CD4-positive, alpha-beta memory T cell (primary cell): ENCODE measurements around the gene SIDT1. TPM values are rescaled to one million over a fixed set of nuclear protein-coding genes. Genes with fewer than 3 reads are reported as not detected.

Source experiments
- CTCF ChIA-PET: fragments of 350-600 bp; sonication (Branson Sonifier 250); formaldehyde crosslinking; loops from one replicate; lab custom pipeline; 2021; ENCODE audit warnings: inconsistent platforms; ENCODE audit not compliant: partially characterized antibody; lab: Charles Lee
- POLR2A ChIA-PET: fragments of 350-600 bp; sonication (Branson Sonifier 250); formaldehyde crosslinking; loops from one replicate; lab custom pipeline; 2021; ENCODE audit not compliant: partially characterized antibody; lab: Charles Lee
- DNase-seq, 5 donors: peaks; one replicate each; pipeline versions ENCODE4 v3.0.0 to v3.0.0-alpha.2; 2020 to 2022; ENCODE audit warnings: mixed read lengths in 1 of 5
- H3K27ac ChIP-seq: one replicate; pipeline ENCODE4 v1.7.0; 2013; ENCODE audit warnings: low read depth, low read length
- H3K27me3 ChIP-seq: 2 replicates; pipeline ENCODE4 v1.7.0; 2013; ENCODE audit warnings: mild to moderate bottlenecking, low read length, moderate library complexity; ENCODE audit not compliant: insufficient read depth
- H3K36me3 ChIP-seq: 2 replicates; pipeline ENCODE4 v1.7.0; 2013; ENCODE audit warnings: mild to moderate bottlenecking, low read length, moderate library complexity; ENCODE audit not compliant: insufficient read depth
- H3K4me1 ChIP-seq: 2 replicates; pipeline ENCODE4 v1.7.0; 2013; ENCODE audit warnings: mild to moderate bottlenecking, low read length, moderate library complexity; ENCODE audit not compliant: insufficient read depth
- H3K4me3 ChIP-seq, 2 donors: one replicate each; pipeline ENCODE4 v1.7.0; 2013; ENCODE audit warnings: low read length in 2 of 2, mild to moderate bottlenecking in 1 of 2
- H3K9me3 ChIP-seq, 2 donors: one replicate each; pipeline ENCODE4 v1.7.0; 2013; ENCODE audit warnings: low read length in 2 of 2, control low read depth in 1 of 2; ENCODE audit not compliant: control insufficient read depth in 1 of 2
- H3K27ac Mint-ChIP-seq, 7 donors: one replicate each; pipeline ENCODE4 v1.8.0; 2020 to 2021; ENCODE audit warnings: mixed read lengths in 7 of 7, mild to moderate bottlenecking in 6 of 7, inconsistent platforms in 3 of 7, moderate library complexity in 3 of 7
- H3K27me3 Mint-ChIP-seq, 2 donors: one replicate each; pipeline ENCODE4 v1.8.0; 2020 to 2021; ENCODE audit warnings: mixed read lengths in 2 of 2
- H3K36me3 Mint-ChIP-seq, 2 donors: one replicate each; pipeline ENCODE4 v1.8.0; 2020 to 2021; ENCODE audit warnings: mixed read lengths in 2 of 2, inconsistent platforms in 1 of 2, mild to moderate bottlenecking in 1 of 2
- H3K4me1 Mint-ChIP-seq, 4 donors: one replicate each; pipeline ENCODE4 v1.8.0; 2020 to 2021; ENCODE audit warnings: mixed read lengths in 4 of 4, mild to moderate bottlenecking in 1 of 4
- H3K4me3 Mint-ChIP-seq, 8 donors: one replicate each; pipeline ENCODE4 v1.8.0; 2020 to 2021; ENCODE audit warnings: mixed read lengths in 8 of 8, mild to moderate bottlenecking in 7 of 8, moderate library complexity in 6 of 8, inconsistent platforms in 3 of 8
- H3K9me3 Mint-ChIP-seq, 8 donors: one replicate each; pipeline ENCODE4 v1.8.0; 2020 to 2021; ENCODE audit warnings: mixed read lengths in 8 of 8, mild to moderate bottlenecking in 5 of 8, inconsistent platforms in 3 of 8, moderate library complexity in 1 of 8
- intact Hi-C: fragments of 100-400 bp; cut with micrococcal nuclease; formaldehyde crosslinking; loops from one replicate; pipeline ENCODE4 v1.15.1; 2023
- polyA plus RNA-seq, 2 donors: library from polyadenylated mRNA; unstranded; fragments of 300-500 nt; fragmentation: Illumina TruSeq; gene quantifications; one replicate each; pipeline ENCODE4 v1.2.3, GENCODE V29; 2021
- total RNA-seq, 2 experiments: library from RNA; stranded (reverse); gene quantifications; one replicate each; pipeline ENCODE4 v1.2.3, GENCODE V29; 2021

SIDT1 gene
- total and polyA plus RNA-seq, 4 experiments from 2014 or later = 12.1 to 56.1 (median 39.2) TPM

GRCh38 chr3:113660458-113660857, 128.1 kb downstream of the SIDT1 start:
- intact Hi-C loops = no loop called here
- ChIA-PET CTCF (no interaction called here), POLR2A (no interaction called here)
- H3K36me3 Mint-ChIP-seq = peaks cover 87 to 88% of the 10 kb centered on the region in 2 donors
- H3K36me3 ChIP-seq = peaks cover 17% of the 10 kb centered on the region
- no peak for DNase-seq
- H3K4me1 ChIP-seq = no peaks in the 10 kb centered on the region
- H3K4me3 ChIP-seq = no peak overlapping the region
- H3K27me3 ChIP-seq = no peaks in the 10 kb centered on the region
- H3K9me3 Mint-ChIP-seq = peaks cover 0 to 9% (median 0%) of the 10 kb centered on the region in 8 donors
- no peak overlapping the region for H3K27ac ChIP-seq
- no peak overlapping the region for H3K4me3 Mint-ChIP-seq
- no peaks in the 10 kb centered on the region for H3K27me3 Mint-ChIP-seq
- peak overlapping the region in 1 of 7 donors; percentile 65 for H3K27ac Mint-ChIP-seq
- H3K9me3 ChIP-seq = no peaks in the 10 kb centered on the region
- peaks cover 2 to 9% (median 6%) of the 10 kb centered on the region in 4 donors for H3K4me1 Mint-ChIP-seq

- no peaks in the 10 kb centered on the region for H3K9me3 ChIP-seq
- ChIA-PET POLR2A (no interaction called here), CTCF (interaction anchor here (0.9 kb wide), 1 partner anchor 11 kb away, joined by 3 read pairs; no protein-coding TSS in a partner anchor)
- Mint-ChIP-seq H3K9me3 (peaks cover 0 to 9% (median 0%) of the 10 kb centered on the region in 8 donors), H3K4me1 (peaks cover 2 to 9% (median 6%) of the 10 kb centered on the region in 4 donors), H3K27me3 (no peaks in the 10 kb centered on the region), H3K36me3 (peaks cover 84 to 85% of the 10 kb centered on the region in 2 donors), H3K4me3 (no peak overlapping the region), H3K27ac (peak overlapping the region in 1 of 7 donors; percentile 65)
- no peaks in the 10 kb centered on the region for H3K27me3 ChIP-seq
- intact Hi-C loops = no loop called here
- H3K27ac ChIP-seq = no peak overlapping the region
- H3K4me3 ChIP-seq = no peak overlapping the region
- H3K4me1 ChIP-seq = no peaks in the 10 kb centered on the region
- H3K36me3 ChIP-seq = peaks cover 17% of the 10 kb centered on the region
- no peak for DNase-seq
Observed at GRCh38 chr3:113660896-113661295, 128.5 kb downstream of the SIDT1 start.

- Histone ChIP-seq H3K27ac (no peak overlapping the region), H3K9me3 (no peaks in the 10 kb centered on the region), H3K36me3 (peaks cover 17% of the 10 kb centered on the region), H3K4me1 (peaks cover 6% of the 10 kb centered on the region), H3K27me3 (no peaks in the 10 kb centered on the region), H3K4me3 (no peak overlapping the region)
- peaks cover 2 to 12% (median 8%) of the 10 kb centered on the region in 4 donors for H3K4me1 Mint-ChIP-seq
- no peaks in the 10 kb centered on the region for H3K27me3 Mint-ChIP-seq
- peaks cover 0 to 4% (median 0%) of the 10 kb centered on the region in 8 donors for H3K9me3 Mint-ChIP-seq
- ChIA-PET POLR2A (no interaction called here), CTCF (interaction anchor here (1.0 to 1.5 kb wide), 2 partner anchors 85 to 181 kb away, joined by 3 read pairs; no protein-coding TSS in a partner anchor)
- H3K36me3 Mint-ChIP-seq = peaks cover 71 to 74% of the 10 kb centered on the region in 2 donors
- intact Hi-C loops = no loop called here
- DNase-seq = no peak
- H3K27ac Mint-ChIP-seq = no peak overlapping the region
- H3K4me3 Mint-ChIP-seq = no peak overlapping the region
Observed at GRCh38 chr3:113662824-113663223, 130.5 kb downstream of the SIDT1 start.

GRCh38 chr3:113663324-113663750, 131.0 kb downstream of the SIDT1 start:
- no peaks in the 10 kb centered on the region for H3K27me3 Mint-ChIP-seq
- H3K27me3 ChIP-seq = no peaks in the 10 kb centered on the region
- H3K4me3 Mint-ChIP-seq = no peak overlapping the region
- ChIA-PET CTCF (no interaction called here), POLR2A (no interaction called here)
- no peak overlapping the region for H3K27ac Mint-ChIP-seq
- intact Hi-C loops = no loop called here
- no peak for DNase-seq
- H3K4me1 Mint-ChIP-seq = peaks cover 3 to 17% (median 11%) of the 10 kb centered on the region in 4 donors
- peaks cover 67 to 70% of the 10 kb centered on the region in 2 donors for H3K36me3 Mint-ChIP-seq
- peaks cover 0 to 4% (median 0%) of the 10 kb centered on the region in 8 donors for H3K9me3 Mint-ChIP-seq
- H3K27ac ChIP-seq = no peak overlapping the region
- no peaks in the 10 kb centered on the region for H3K9me3 ChIP-seq
- peaks cover 17% of the 10 kb centered on the region for H3K36me3 ChIP-seq
- no peak overlapping the region for H3K4me3 ChIP-seq
- H3K4me1 ChIP-seq = peaks cover 10% of the 10 kb centered on the region

GRCh38 chr3:113663761-113664160, 131.4 kb downstream of the SIDT1 start:
- H3K9me3 ChIP-seq = no peaks in the 10 kb centered on the region
- CTCF ChIA-PET = interaction anchor here (1.2 kb wide), 1 partner anchor 10 kb away, joined by 5 read pairs; no protein-coding TSS in a partner anchor
- Mint-ChIP-seq H3K27me3 (no peaks in the 10 kb centered on the region), H3K27ac (no peak overlapping the region), H3K9me3 (peaks cover 0 to 4% (median 0%) of the 10 kb centered on the region in 8 donors), H3K36me3 (peaks cover 67 to 70% of the 10 kb centered on the region in 2 donors), H3K4me1 (peaks cover 3 to 21% (median 14%) of the 10 kb centered on the region in 4 donors), H3K4me3 (no peak overlapping the region)
- no peak overlapping the region for H3K27ac ChIP-seq
- DNase-seq = no peak
- H3K4me3 ChIP-seq = no peak overlapping the region
- no peaks in the 10 kb centered on the region for H3K27me3 ChIP-seq
- intact Hi-C loops = no loop called here
- POLR2A ChIA-PET = no interaction called here
- H3K4me1 ChIP-seq = peaks cover 10% of the 10 kb centered on the region
- H3K36me3 ChIP-seq = peaks cover 17% of the 10 kb centered on the region

GRCh38 chr3:113664523-113665094, 132.3 kb downstream of the SIDT1 start:
- H3K4me1 Mint-ChIP-seq = peaks cover 3 to 24% (median 20%) of the 10 kb centered on the region in 4 donors
- peaks cover 67 to 70% of the 10 kb centered on the region in 2 donors for H3K36me3 Mint-ChIP-seq
- no peak for DNase-seq
- peaks cover 0 to 4% (median 0%) of the 10 kb centered on the region in 8 donors for H3K9me3 Mint-ChIP-seq
- ChIA-PET POLR2A (no interaction called here), CTCF (interaction anchor here (1.2 kb wide), 1 partner anchor 11 kb away, joined by 5 read pairs; no protein-coding TSS in a partner anchor)
- no peak overlapping the region for H3K4me3 Mint-ChIP-seq
- Histone ChIP-seq H3K4me1 (peaks cover 10% of the 10 kb centered on the region), H3K9me3 (no peaks in the 10 kb centered on the region), H3K27me3 (no peaks in the 10 kb centered on the region), H3K4me3 (no peak overlapping the region), H3K36me3 (peaks cover 13% of the 10 kb centered on the region), H3K27ac (no peak overlapping the region)
- no peaks in the 10 kb centered on the region for H3K27me3 Mint-ChIP-seq
- intact Hi-C loops = no loop called here
- peak overlapping the region in 2 of 7 donors; percentile 10 to 25 for H3K27ac Mint-ChIP-seq

- Mint-ChIP-seq H3K27ac (peak overlapping the region in 2 of 7 donors; percentile 43 to 71), H3K27me3 (no peaks in the 10 kb centered on the region), H3K36me3 (peaks cover 59 to 60% of the 10 kb centered on the region in 2 donors), H3K4me3 (no peak overlapping the region), H3K9me3 (no peaks in the 10 kb centered on the region), H3K4me1 (peaks cover 3 to 24% (median 21%) of the 10 kb centered on the region in 4 donors)
- no peak overlapping the region for H3K4me3 ChIP-seq
- H3K9me3 ChIP-seq = no peaks in the 10 kb centered on the region
- CTCF ChIA-PET = interaction anchor here (1.3 to 1.4 kb wide), 2 partner anchors 68 to 174 kb away, joined by 3 to 4 read pairs; no protein-coding TSS in a partner anchor
- peaks cover 10% of the 10 kb centered on the region for H3K4me1 ChIP-seq
- DNase-seq = no peak
- no peaks in the 10 kb centered on the region for H3K27me3 ChIP-seq
- H3K27ac ChIP-seq = no peak overlapping the region
- POLR2A ChIA-PET = no interaction called here
- peaks cover 8% of the 10 kb centered on the region for H3K36me3 ChIP-seq
- intact Hi-C loops = no loop called here
Observed at GRCh38 chr3:113668015-113668414, 135.7 kb downstream of the SIDT1 start.
